Activated CD8-positive, alpha-beta memory T cell treated with anti-CD3 and anti-CD28 coated beads, Interleukin-2, amount 50 U/mL, for 4 hours (primary cell): ENCODE data around the gene SLC12A6.
"Not testable (repeated sequence)": the region's sequence is repeated elsewhere in the genome, so short reads cannot be mapped to it uniquely, and the experiment has no call there.

Experiments used
- DNase-seq: peaks from one replicate; pipeline ENCODE4 v3.0.0-alpha.2; 2020

Gene SLC12A6

GRCh38 chr15:34337557-34338306 lies at the start of gene SLC12A6:
Gene SLC12A6 (minus strand): TSS chr15:34337781. CDS start chr15:34336680, 1,101 bp downstream.
- peak; percentile 93 for DNase-seq

- DNase-seq, result not testable (repeated sequence)
Measured at GRCh38 chr15:34381829-34382521, 44.4 kb upstream of the SLC12A6 start.

GRCh38 chr15:34380491-34380890 lies 42.9 kb upstream of the SLC12A6 start:
- DNase-seq, result not testable (repeated sequence)

GRCh38 chr15:34376856-34377255 lies 39.3 kb upstream of the SLC12A6 start:
- DNase-seq, result no peak

GRCh38 chr15:34375541-34375940 lies 38.0 kb upstream of the SLC12A6 start:
- DNase-seq, result not testable (repeated sequence)

- DNase-seq, result no peak
Measured at GRCh38 chr15:34374816-34375215, 37.2 kb upstream of the SLC12A6 start.

GRCh38 chr15:34373951-34374350 lies 36.4 kb upstream of the SLC12A6 start:
- DNase-seq, result no peak

- no peak for DNase-seq
Measured at GRCh38 chr15:34370643-34371042, 33.1 kb upstream of the SLC12A6 start.

GRCh38 chr15:34370129-34370528 lies 32.5 kb upstream of the SLC12A6 start:
- no peak for DNase-seq

GRCh38 chr15:34367101-34368081 lies 29.8 kb upstream of the SLC12A6 start, which contains the start of gene LPCAT4:
Gene LPCAT4 (minus strand): TSS chr15:34367196. CDS start chr15:34367100, 96 bp downstream.
- DNase-seq, result peak; percentile 87

GRCh38 chr15:34366271-34367065 lies 28.9 kb upstream of the SLC12A6 start:
- DNase-seq, result peak; percentile 38

GRCh38 chr15:34365836-34366235 lies 28.3 kb upstream of the SLC12A6 start:
- DNase-seq, result no peak

GRCh38 chr15:34365091-34365825 lies 27.7 kb upstream of the SLC12A6 start:
- DNase-seq, result peak; percentile 21

- DNase-seq, result no peak
Measured at GRCh38 chr15:34364041-34364440, 26.5 kb upstream of the SLC12A6 start.

GRCh38 chr15:34362047-34362773 lies 24.6 kb upstream of the SLC12A6 start:
- no peak for DNase-seq

- DNase-seq, result no peak
Measured at GRCh38 chr15:34361278-34361677, 23.7 kb upstream of the SLC12A6 start.

- DNase-seq, result no peak
Measured at GRCh38 chr15:34360298-34360697, 22.7 kb upstream of the SLC12A6 start.

- no peak for DNase-seq
Measured at GRCh38 chr15:34359416-34359815, 21.8 kb upstream of the SLC12A6 start.

- DNase-seq, result no peak
Measured at GRCh38 chr15:34358948-34359347, 21.4 kb upstream of the SLC12A6 start.

- DNase-seq, result no peak
Measured at GRCh38 chr15:34358367-34358766, 20.8 kb upstream of the SLC12A6 start.

- no peak for DNase-seq
Measured at GRCh38 chr15:34357653-34358052, 20.1 kb upstream of the SLC12A6 start.
